T-helper 17 cell (primary cell): Measurements from ENCODE around the gene ARMH3. TPM values are rescaled to one million over a fixed set of nuclear protein-coding genes. Genes with fewer than 3 reads are reported as not detected.

Source experiments
- ATAC-seq: fragments of 150-1000 bp; cut with Tn5 transposase; 2 replicates; pipeline ENCODE4 v1.10.0; 2021; ENCODE audit warnings: mild to moderate bottlenecking, moderate library complexity
- DNase-seq, 3 donors: peaks; one replicate each; pipeline versions ENCODE4 v3.0.0 to v3.0.0-alpha.2; 2020 to 2021
- H3K9me3 ChIP-seq: one replicate; pipeline ENCODE4 v1.7.0; 2013; ENCODE audit warnings: low read length, mild to moderate bottlenecking; ENCODE audit not compliant: control insufficient read depth, poor library complexity, severe bottlenecking
- H3K27ac Mint-ChIP-seq: one replicate; pipeline ENCODE4 v1.8.0; 2022; ENCODE audit warnings: mild to moderate bottlenecking, moderate library complexity, mixed read lengths
- H3K27me3 Mint-ChIP-seq: one replicate; pipeline ENCODE4 v1.8.0; 2022; ENCODE audit warnings: mixed read lengths
- H3K36me3 Mint-ChIP-seq: one replicate; pipeline ENCODE4 v1.8.0; 2022; ENCODE audit warnings: low read depth, mixed read lengths
- H3K4me1 Mint-ChIP-seq: one replicate; pipeline ENCODE4 v1.8.0; 2022; ENCODE audit warnings: mild to moderate bottlenecking, mixed read lengths
- H3K4me3 Mint-ChIP-seq: one replicate; pipeline ENCODE4 v1.8.0; 2022; ENCODE audit warnings: mild to moderate bottlenecking, moderate library complexity, mixed read lengths
- total RNA-seq, 4 donors: library from RNA in 2 of 4; stranded (reverse) in 2 of 4; gene quantifications; one replicate each; pipeline ENCODE4 v1.2.3 and lab custom pipeline; 2022 to 2026

The ARMH3 gene
- total RNA-seq, 2 donors from 2014 or later, result 25.6 to 27.2 TPM

DNA sequence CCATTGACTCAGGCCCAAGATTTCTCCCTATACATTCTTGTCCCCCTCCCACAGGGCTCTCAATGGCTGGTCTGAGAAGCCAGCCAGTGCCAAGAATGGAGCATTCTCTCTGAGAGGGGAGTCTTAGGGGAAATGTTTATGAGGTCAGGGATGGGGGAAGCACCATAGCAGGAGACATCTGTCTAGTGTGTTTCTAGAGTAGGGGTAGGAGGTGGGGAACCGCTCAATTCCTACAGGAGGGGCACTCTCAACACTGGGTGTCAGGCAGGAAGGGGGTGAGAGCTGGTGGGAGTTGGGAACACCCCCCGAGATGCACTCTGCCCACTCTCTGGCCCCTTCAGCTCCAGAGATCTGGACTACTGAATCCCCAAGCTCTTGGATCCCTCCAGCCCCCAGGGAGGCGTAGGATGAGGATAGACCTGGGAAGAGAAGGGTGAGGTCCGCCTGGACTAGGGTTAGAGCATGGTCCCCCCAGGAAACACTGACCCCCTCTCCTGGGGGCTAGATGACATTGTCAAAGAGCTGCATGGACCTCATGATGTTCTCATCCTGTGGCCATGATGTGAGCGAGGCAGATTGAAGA, 229.0 kb downstream of the ARMH3 start:
- no peak for DNase-seq
- H3K4me3 Mint-ChIP-seq, result peak overlapping the region; percentile 62

DNA sequence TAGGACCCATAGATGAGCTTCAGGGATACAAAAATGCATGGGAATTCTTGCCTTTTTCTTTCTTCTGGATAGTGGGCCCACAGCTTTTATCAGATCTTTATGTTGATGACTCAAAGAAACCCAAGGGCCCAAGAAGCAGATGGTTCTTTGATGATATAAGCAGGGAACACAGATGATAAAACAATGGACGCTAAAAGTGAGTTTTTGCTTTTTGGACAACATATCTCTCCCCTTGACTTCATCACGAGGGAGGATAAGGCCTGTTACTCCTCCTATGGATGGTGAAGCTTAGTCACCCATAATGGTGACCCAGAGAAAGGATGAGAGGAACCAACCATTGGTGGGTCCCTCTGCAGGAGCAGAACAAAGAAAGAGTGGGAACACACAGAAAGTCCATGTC, 231.2 kb downstream of the ARMH3 start:
- ATAC-seq (no peak), DNase-seq (no peak)
- H3K4me1 Mint-ChIP-seq, result peaks cover 22% of the 10 kb centered on the region

More for the DNA sequence above, 229.0 kb downstream of the ARMH3 start:
- Mint-ChIP-seq H3K4me1 (peaks cover 35% of the 10 kb centered on the region), H3K27ac (peak overlapping the region; percentile 44), H3K27me3 (no peaks in the 10 kb centered on the region), H3K36me3 (peaks cover 1% of the 10 kb centered on the region)
- ATAC-seq, result no peak
- no peaks in the 10 kb centered on the region for H3K9me3 ChIP-seq

DNA sequence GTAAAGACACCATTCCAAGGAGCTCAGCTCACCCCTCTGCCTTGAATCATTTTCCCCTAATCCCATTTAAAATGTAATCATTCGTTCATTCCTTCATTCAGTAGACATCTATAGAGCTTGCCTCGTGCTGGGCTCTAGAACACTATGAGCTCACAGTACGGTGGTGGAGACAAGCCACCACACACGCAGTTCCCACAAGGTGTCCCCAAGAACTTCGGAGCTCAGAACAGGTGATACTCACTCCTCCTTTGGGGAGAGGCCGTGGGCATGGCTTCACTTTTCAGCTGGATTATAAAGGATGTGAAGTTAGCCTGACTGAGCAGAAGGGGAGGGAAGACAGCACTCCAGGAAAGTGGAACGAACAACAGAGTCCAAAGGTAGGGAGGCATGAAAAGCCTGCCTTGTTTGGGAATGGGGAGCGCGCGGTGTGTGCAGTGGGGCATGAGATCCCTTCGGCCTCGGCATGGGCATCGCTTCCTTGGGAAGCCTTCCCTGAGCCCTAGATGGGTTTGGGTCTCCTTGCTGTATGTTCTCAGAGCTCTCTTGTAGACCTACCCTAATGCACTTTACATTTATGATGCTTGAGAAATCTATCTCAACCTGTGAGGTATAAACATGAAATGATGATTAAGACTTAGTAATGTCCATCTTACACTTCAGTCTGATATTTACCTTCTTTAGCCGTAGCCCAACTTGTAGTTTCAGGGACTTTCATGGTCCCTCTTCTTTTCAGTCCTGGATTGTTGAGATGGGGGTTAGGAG, 236.9 kb downstream of the ARMH3 start:
- H3K36me3 Mint-ChIP-seq, result peaks cover 8% of the 10 kb centered on the region
- H3K4me1 Mint-ChIP-seq, result peaks cover 45% of the 10 kb centered on the region
- H3K4me3 Mint-ChIP-seq, result peak overlapping the region; percentile 94
- H3K9me3 ChIP-seq, result no peaks in the 10 kb centered on the region
- H3K27ac Mint-ChIP-seq, result peak overlapping the region; percentile 89
- no peaks in the 10 kb centered on the region for H3K27me3 Mint-ChIP-seq
- DNase-seq (no peak), ATAC-seq (peak; percentile 56)

More for the DNA sequence above, 231.2 kb downstream of the ARMH3 start:
- no peak overlapping the region for H3K27ac Mint-ChIP-seq
- H3K4me3 Mint-ChIP-seq, result no peak overlapping the region
- no peaks in the 10 kb centered on the region for H3K9me3 ChIP-seq
- H3K27me3 Mint-ChIP-seq, result no peaks in the 10 kb centered on the region
- peaks cover 6% of the 10 kb centered on the region for H3K36me3 Mint-ChIP-seq

DNA sequence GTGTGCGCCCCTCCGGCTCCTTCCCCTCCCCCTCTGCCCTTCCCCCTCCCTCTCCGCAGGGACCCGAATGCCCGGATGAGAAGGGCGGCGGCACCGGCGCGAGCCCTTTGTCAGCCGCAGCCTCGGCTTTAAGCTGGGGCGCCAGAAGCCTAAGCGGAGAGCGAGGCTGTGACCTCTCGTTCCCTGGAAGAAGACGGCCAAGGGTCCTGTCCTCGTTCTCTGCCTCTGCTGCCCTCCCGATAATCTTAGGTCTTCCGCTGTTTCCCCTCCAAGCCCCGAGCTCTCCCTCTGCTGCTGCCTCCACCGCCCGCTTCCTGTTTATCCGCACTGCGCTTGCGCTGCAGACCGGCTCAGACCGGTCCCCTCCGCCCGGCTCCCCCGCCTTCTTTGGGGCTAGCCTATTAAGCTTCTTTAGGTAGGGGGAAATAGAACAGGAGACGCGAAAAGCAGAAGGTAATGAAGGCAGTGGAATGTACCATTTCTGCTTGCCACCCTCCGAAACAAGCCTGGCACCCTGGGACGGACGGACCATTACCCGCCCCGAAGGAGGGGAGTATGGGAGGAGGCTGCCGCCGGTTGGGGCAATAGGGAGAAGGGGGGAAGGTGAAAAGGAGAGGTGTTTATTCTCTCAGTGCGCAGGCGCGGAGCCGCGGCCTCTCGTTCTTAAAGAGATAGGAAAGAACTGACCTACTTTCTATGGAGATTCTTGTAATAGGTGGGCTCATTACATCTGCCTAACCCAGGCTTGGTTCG, 237.7 kb downstream of the ARMH3 start, which contains the start of gene OGA:
TSS of gene OGA (minus strand) at position 326 of the 753 bp plus-strand sequence. CDS start 422 bp downstream, outside the sequence.
- H3K4me3 Mint-ChIP-seq, result peak within 1 kb of the TSS; percentile 94
- H3K4me1 Mint-ChIP-seq, result peaks cover 49% of the 10 kb centered on the region
- H3K27ac Mint-ChIP-seq, result peak within 1 kb of the TSS; percentile 89
- H3K36me3 Mint-ChIP-seq, result peaks cover 8% of the 10 kb centered on the region
- peak; percentile 93 to 98 (median 94) for DNase-seq
- peak; percentile 92 for ATAC-seq
- H3K9me3 ChIP-seq, result no peaks in the 10 kb centered on the region
- no peaks in the 10 kb centered on the region for H3K27me3 Mint-ChIP-seq

DNA sequence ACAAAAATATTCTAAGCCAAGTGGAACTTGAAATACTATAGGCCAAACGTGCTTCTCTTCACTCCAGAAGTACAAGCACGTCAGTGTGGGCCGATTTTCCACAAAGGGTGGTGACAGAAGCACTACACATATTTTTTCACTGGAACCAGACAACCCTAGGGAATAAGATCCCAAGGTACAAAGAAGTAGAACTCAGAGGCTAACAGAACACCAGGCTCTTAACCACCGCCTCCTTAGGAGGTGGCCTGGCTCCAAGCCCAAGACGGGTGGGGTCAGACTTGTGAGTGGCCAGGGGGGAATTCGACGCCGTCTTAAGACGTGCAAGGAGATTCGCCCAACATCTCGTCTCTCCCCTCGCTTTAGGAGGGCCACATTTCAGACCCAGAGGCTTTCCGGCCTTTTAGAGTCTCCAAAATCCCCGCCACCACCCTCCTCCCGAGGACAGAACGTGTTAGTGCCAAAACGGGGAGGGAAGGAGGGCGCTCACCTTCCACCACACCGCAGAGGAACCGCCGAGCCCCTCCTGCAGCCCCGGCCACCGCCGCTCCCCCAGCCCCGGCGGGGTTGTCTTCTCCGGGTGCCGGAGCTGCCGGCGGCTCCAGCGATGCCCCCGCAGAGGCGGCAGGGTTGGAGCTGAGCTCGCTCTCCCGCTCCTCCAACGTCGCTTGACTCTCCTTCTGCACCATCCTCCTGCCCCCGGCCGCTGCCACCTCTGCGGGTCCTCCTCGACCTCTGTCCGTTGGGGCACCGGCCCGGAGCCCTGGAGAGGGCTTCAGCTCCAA, 238.4 kb downstream of the ARMH3 start:
- H3K4me1 Mint-ChIP-seq, result peaks cover 50% of the 10 kb centered on the region
- no peaks in the 10 kb centered on the region for H3K9me3 ChIP-seq
- DNase-seq, result peak in 2 of 3 donors; percentile 19 to 27
- no peaks in the 10 kb centered on the region for H3K27me3 Mint-ChIP-seq
- H3K4me3 Mint-ChIP-seq, result peak overlapping the region; percentile 94
- peak; percentile 1 for ATAC-seq
- H3K36me3 Mint-ChIP-seq, result peaks cover 8% of the 10 kb centered on the region
- peak overlapping the region; percentile 89 for H3K27ac Mint-ChIP-seq

DNA sequence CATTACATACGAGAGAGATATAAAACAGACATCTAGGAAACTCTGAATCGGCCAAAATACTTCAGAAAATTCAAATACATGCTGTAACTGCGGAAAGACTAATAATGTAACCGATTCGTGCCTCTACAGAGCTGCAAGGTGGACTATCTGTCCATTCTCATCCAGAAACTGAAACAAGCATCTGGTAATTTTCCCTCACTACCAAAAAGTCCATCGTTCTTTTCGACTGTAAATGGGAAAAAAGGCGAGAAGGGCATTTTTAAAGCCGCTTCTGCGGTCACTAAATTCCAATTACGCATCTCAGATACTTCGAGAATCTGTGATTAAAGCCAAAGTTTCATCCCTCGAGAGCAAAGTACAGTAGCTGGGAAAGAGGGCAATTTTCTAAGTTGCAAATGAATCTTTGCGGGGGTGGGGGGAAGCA, 239.0 kb downstream of the ARMH3 start:
- Mint-ChIP-seq H3K27me3 (no peaks in the 10 kb centered on the region), H3K36me3 (peaks cover 7% of the 10 kb centered on the region), H3K4me3 (peak overlapping the region; percentile 94), H3K27ac (peak overlapping the region; percentile 89), H3K4me1 (peaks cover 44% of the 10 kb centered on the region)
- no peak for ATAC-seq
- no peaks in the 10 kb centered on the region for H3K9me3 ChIP-seq
- no peak for DNase-seq

DNA sequence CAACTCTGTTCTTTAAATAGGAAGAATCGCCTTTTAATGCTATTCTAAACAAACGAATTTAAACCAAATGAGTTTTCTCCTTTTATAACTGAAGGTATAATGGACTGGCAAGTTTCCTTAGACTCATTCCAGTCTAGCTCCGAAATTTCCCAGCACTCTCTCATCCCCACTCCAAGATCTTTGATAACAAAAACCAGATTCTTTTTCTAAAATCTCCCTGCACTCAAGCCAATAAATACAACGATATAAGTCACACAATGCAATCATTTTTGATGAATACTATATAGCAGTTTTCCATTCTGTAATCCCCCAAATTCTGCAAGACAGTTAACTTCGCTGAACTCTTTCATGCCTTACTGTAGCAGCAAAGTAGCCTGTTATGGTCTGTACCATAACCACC, 239.6 kb downstream of the ARMH3 start:
- no peaks in the 10 kb centered on the region for H3K9me3 ChIP-seq
- Mint-ChIP-seq H3K36me3 (peaks cover 4% of the 10 kb centered on the region), H3K27ac (peak overlapping the region; percentile 89), H3K4me3 (peak overlapping the region; percentile 94), H3K4me1 (peaks cover 39% of the 10 kb centered on the region), H3K27me3 (no peaks in the 10 kb centered on the region)
- DNase-seq (no peak), ATAC-seq (no peak)

DNA sequence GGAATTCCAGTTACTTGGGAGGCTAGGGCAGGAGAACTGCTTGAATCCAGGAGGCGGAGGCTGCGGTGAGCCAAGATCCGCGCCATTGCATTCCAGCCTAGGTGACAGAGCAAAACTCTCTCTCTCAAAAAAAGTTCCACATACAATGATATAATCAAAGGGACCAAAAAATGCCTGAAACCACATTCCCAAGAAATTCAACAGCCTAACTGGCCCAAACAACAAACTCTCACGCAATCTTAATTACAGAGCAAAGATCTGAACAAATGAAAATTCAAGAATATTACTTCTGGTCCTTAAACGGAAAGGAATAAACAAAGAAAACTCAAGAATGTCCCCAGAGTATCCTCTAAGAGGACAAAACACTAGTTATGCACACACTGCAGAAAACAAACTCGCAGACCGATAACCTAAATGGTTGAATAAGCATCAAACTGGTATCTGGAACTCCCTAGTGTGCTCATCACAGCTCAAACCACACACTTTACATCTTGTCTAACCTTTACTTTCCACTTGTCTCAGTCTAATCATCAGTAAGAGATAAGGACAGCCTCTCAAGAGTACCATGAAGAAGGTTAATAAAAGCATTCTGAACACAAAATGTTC, 241.4 kb downstream of the ARMH3 start:
- no peak for DNase-seq
- ATAC-seq, result no peak
- Mint-ChIP-seq H3K36me3 (peaks cover 2% of the 10 kb centered on the region), H3K27ac (peak overlapping the region; percentile 89), H3K4me3 (peak overlapping the region; percentile 94), H3K4me1 (peaks cover 40% of the 10 kb centered on the region), H3K27me3 (no peaks in the 10 kb centered on the region)
- H3K9me3 ChIP-seq, result no peaks in the 10 kb centered on the region

DNA sequence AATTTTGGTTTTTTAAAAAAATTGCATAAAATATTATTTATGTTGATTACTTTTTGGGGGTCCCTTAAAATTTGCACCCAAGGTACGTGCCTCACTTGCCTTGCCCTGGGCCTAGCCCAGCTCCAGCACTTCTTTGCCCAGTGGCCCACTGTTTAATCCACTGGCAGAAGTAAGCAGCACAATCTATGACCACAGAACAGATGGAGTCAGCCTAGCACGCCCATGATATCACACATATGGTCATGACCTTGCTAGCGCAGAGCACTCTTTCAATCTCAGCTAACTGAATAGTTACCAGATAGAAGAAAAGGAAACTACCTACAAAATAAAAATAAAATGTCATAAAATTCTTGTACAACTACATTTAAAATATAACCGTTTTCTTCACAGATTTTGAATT, 243.4 kb downstream of the ARMH3 start:
- Mint-ChIP-seq H3K27ac (no peak overlapping the region), H3K27me3 (no peaks in the 10 kb centered on the region), H3K4me3 (no peak overlapping the region), H3K36me3 (no peaks in the 10 kb centered on the region), H3K4me1 (peaks cover 30% of the 10 kb centered on the region)
- no peak for ATAC-seq
- DNase-seq, result no peak
- H3K9me3 ChIP-seq, result no peaks in the 10 kb centered on the region

DNA sequence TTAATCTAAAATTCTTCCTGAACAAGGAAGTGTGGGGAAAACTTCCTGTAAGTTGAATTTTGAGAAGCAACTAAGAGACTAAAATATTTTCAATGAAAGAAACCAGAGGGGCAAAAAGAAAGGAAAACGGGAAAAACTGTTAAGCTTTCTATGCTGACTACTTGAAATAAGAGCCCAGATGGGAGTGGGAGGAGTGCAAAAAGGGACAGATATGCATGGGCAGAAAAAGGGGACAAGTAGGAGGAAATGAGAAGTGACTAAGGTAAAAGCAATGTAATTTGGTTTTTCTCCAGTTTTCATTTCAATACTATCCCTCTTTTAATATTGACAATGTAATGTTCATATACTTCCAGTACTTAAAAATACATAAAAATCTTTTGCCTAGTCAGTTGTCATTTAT, 248.8 kb downstream of the ARMH3 start:
- Mint-ChIP-seq H3K27ac (peak overlapping the region; percentile 2), H3K4me1 (peaks cover 14% of the 10 kb centered on the region), H3K4me3 (no peak overlapping the region), H3K36me3 (peaks cover 3% of the 10 kb centered on the region), H3K27me3 (no peaks in the 10 kb centered on the region)
- ATAC-seq, result no peak
- H3K9me3 ChIP-seq, result no peaks in the 10 kb centered on the region
- DNase-seq, result no peak

DNA sequence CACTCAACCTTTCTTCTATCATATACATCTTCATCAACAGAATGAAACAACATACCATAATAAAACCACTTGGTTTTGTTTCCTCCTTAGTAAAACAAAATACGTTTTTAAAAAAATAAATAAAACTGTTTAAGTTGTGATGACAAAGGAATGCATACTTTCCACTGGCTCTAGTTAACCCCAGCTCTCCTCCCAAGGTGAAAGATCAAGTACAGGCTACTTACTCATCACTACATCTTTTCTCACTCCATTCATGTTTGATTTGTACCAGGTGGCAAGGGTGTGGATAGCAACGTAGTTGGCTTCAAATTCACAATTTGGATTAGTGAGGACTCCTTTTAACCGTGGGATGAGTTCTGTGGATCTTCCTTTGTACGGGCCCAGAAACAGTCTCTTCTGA, 252.5 kb downstream of the ARMH3 start:
- Mint-ChIP-seq H3K4me1 (peaks cover 26% of the 10 kb centered on the region), H3K27ac (no peak overlapping the region), H3K27me3 (no peaks in the 10 kb centered on the region), H3K4me3 (no peak overlapping the region), H3K36me3 (peaks cover 8% of the 10 kb centered on the region)
- ATAC-seq (no peak), DNase-seq (no peak)
- no peaks in the 10 kb centered on the region for H3K9me3 ChIP-seq

DNA sequence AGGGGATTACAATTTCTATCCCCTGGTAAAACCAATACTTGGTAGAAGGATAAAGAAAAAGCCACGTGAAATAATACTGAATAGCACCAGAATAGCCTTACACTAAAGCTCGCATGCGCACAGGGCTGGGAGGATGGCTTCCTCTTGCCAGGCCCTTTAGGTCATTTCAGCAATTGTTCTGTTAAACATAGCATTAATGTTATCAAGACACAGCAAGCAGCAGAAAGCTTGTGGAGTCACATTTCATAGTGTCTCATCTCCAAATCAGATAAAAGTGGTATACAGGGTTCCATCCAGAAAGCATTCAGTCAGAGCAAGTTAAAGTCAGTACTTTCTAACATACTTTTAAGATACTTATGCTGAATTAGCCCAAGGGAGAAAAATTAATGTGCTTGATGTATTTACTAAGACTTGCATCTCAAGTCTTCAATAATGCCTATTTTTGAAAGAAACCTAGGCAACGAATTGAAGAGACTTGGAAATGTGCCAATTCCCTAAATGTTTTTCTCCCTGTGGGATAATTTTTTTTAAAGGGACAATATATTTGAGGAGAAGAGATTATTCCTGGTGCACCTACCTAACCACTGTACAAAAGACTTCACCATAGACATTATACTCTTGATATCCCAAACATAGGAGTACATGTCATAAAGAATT, 258.4 kb downstream of the ARMH3 start:
- ATAC-seq, result no peak
- peaks cover 23% of the 10 kb centered on the region for H3K4me1 Mint-ChIP-seq
- DNase-seq, result no peak
- H3K27me3 Mint-ChIP-seq, result no peaks in the 10 kb centered on the region
- H3K27ac Mint-ChIP-seq, result no peak overlapping the region
- H3K4me3 Mint-ChIP-seq, result no peak overlapping the region
- H3K36me3 Mint-ChIP-seq, result peaks cover 8% of the 10 kb centered on the region
- H3K9me3 ChIP-seq, result no peaks in the 10 kb centered on the region
